BE2C (cell line): ENCODE results near the gene NISCH.

Source experiments
- DNase-seq: peaks from one replicate; pipeline ENCODE4 v3.0.0-alpha.2; 2020
- H3K27me3 ChIP-seq: fragments of 250-450 bp; sonication (Bioruptor Pico); 2 replicates; pipeline ENCODE4 v1.5.1; 2020; ENCODE audit warnings: mild to moderate bottlenecking
- H3K36me3 ChIP-seq: fragments of 250-450 bp; sonication (Bioruptor Pico); 2 replicates; pipeline ENCODE4 v1.5.1; 2020; ENCODE audit warnings: mild to moderate bottlenecking
- H3K4me1 ChIP-seq: fragments of 250-450 bp; sonication (Bioruptor Pico); 2 replicates; pipeline ENCODE4 v1.5.1; 2020
- H3K4me3 ChIP-seq: 2 replicates; pipeline ENCODE4 v1.5.1; 2011; ENCODE audit warnings: low read depth, low read length
- H3K9me3 ChIP-seq: fragments of 250-450 bp; sonication (Bioruptor Pico); 2 replicates; pipeline ENCODE4 v1.5.1; 2020
- TF ChIP-seq, protein P1 (sequence below): IDR thresholded peaks from 2 replicates; pipeline ENCODE4 v1.5.1; 2012; ENCODE audit warnings: mild to moderate bottlenecking, low read depth, low read length

NISCH gene

GRCh38 chr3:52532838-52533622 lies 77.6 kb downstream of the NISCH start:
- Histone ChIP-seq H3K4me1 (peaks cover 22% of the 10 kb centered on the region), H3K27me3 (no peaks in the 10 kb centered on the region), H3K9me3 (no peaks in the 10 kb centered on the region), H3K36me3 (peaks cover 14% of the 10 kb centered on the region), H3K4me3 (peak overlapping the region; percentile 72)
- TF ChIP-seq, protein P1, sequence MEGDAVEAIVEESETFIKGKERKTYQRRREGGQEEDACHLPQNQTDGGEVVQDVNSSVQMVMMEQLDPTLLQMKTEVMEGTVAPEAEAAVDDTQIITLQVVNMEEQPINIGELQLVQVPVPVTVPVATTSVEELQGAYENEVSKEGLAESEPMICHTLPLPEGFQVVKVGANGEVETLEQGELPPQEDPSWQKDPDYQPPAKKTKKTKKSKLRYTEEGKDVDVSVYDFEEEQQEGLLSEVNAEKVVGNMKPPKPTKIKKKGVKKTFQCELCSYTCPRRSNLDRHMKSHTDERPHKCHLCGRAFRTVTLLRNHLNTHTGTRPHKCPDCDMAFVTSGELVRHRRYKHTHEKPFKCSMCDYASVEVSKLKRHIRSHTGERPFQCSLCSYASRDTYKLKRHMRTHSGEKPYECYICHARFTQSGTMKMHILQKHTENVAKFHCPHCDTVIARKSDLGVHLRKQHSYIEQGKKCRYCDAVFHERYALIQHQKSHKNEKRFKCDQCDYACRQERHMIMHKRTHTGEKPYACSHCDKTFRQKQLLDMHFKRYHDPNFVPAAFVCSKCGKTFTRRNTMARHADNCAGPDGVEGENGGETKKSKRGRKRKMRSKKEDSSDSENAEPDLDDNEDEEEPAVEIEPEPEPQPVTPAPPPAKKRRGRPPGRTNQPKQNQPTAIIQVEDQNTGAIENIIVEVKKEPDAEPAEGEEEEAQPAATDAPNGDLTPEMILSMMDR: no peak
- no peak for DNase-seq

- TF ChIP-seq, protein P1: no peak
- peak; percentile 83 for DNase-seq
Measured at GRCh38 chr3:52533623-52534280, 78.3 kb downstream of the NISCH start, which contains the start of gene NT5DC2. Gene NT5DC2, minus strand, starts transcription at chr3:52533857. Its CDS starts 120 bp downstream, at chr3:52533737.

GRCh38 chr3:52534281-52535183 lies 79.1 kb downstream of the NISCH start:
- H3K9me3 ChIP-seq: no peaks in the 10 kb centered on the region
- no peaks in the 10 kb centered on the region for H3K27me3 ChIP-seq
- peaks cover 16% of the 10 kb centered on the region for H3K4me1 ChIP-seq
- TF ChIP-seq, protein P1: no peak
- H3K4me3 ChIP-seq: peak overlapping the region; percentile 44
- no peak for DNase-seq
- peaks cover 1% of the 10 kb centered on the region for H3K36me3 ChIP-seq

More at GRCh38 chr3:52533623-52534280, 78.3 kb downstream of the NISCH start, which contains the start of gene NT5DC2:
- Histone ChIP-seq H3K4me1 (peaks cover 22% of the 10 kb centered on the region), H3K27me3 (no peaks in the 10 kb centered on the region), H3K36me3 (peaks cover 9% of the 10 kb centered on the region), H3K4me3 (peak within 1 kb of the TSS; percentile 72), H3K9me3 (no peaks in the 10 kb centered on the region)

- H3K4me3 ChIP-seq: peak overlapping the region; percentile 27
- no peaks in the 10 kb centered on the region for H3K36me3 ChIP-seq
- H3K4me1 ChIP-seq: peaks cover 8% of the 10 kb centered on the region; the same call in 1 of the 2 replicates
- no peaks in the 10 kb centered on the region for H3K27me3 ChIP-seq
- TF ChIP-seq, protein P1: no peak
- no peaks in the 10 kb centered on the region for H3K9me3 ChIP-seq
- DNase-seq: no peak
Measured at GRCh38 chr3:52535411-52536111, 80.2 kb downstream of the NISCH start.

DNA sequence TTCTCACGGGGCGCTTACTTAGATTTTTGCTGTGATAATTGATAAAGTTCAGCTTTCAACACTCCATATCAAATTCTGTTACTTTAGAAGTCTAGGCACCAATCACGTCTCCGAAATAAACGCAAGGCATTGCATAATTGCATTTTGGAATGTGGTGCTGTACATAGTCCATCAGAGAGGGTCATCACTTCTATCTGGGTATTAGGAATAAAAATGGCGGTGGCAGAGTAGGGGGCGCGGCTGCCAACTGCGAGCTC lies 80.6 kb downstream of the NISCH start:
- Histone ChIP-seq H3K27me3 (no peaks in the 10 kb centered on the region), H3K4me3 (peak overlapping the region; percentile 27), H3K9me3 (no peaks in the 10 kb centered on the region), H3K4me1 (peaks cover 5% of the 10 kb centered on the region; the same call in 1 of the 2 replicates), H3K36me3 (0 out of 2 replicates have a peak, but pooled peaks cover 2% of the 10 kb centered on the region)
- TF ChIP-seq, protein P1: no peak
- no peak for DNase-seq
